Kidney (tissue), 14 donors: ENCODE data around the gene FAM170B. TPM values are rescaled to one million over a fixed set of nuclear protein-coding genes. Genes with fewer than 3 reads are reported as not detected.

Experiments used
- DNase-seq, 5 donors: peaks; one replicate each; pipeline ENCODE4 v3.0.0-alpha.2; 2013 to 2020
- FAIRE-seq: peaks from 2 replicates; lab custom pipeline; 2012; peaks lifted over from hg19 to GRCh38; lab: Jason Lieb, UNC
- H3K27ac ChIP-seq, 2 donors: one replicate each; pipeline ENCODE4 v1.7.0; 2013; ENCODE audit warnings: low read depth in 2 of 2, low read length in 2 of 2, inconsistent platforms in 1 of 2
- H3K27me3 ChIP-seq: one replicate; pipeline ENCODE4 v1.7.1; 2013; ENCODE audit warnings: low read length, inconsistent platforms; ENCODE audit not compliant: control insufficient read depth, insufficient read depth
- H3K36me3 ChIP-seq, 3 donors: one replicate each; pipeline versions ENCODE4 v1.7.0 to v1.7.1; 2013; ENCODE audit warnings: low read length in 3 of 3, control low read depth in 1 of 3, inconsistent platforms in 1 of 3; ENCODE audit not compliant: insufficient read depth in 3 of 3, control insufficient read depth in 2 of 3
- H3K4me1 ChIP-seq, 3 donors: one replicate each; pipeline versions ENCODE4 v1.7.0 to v1.7.1; 2013; ENCODE audit warnings: low read length in 3 of 3, inconsistent platforms in 1 of 3, low read depth in 1 of 3; ENCODE audit not compliant: control insufficient read depth in 2 of 3, insufficient read depth in 2 of 3
- H3K4me3 ChIP-seq, 3 donors: one replicate each; pipeline versions ENCODE4 v1.7.0 to v1.8.1; 2013; ENCODE audit warnings: low read length in 3 of 3, control low read depth in 1 of 3, inconsistent platforms in 1 of 3
- H3K9ac ChIP-seq, 3 donors: one replicate each; pipeline versions ENCODE4 v1.7.0 to v1.7.1; 2013; ENCODE audit warnings: low read length in 3 of 3, control low read depth in 1 of 3, inconsistent platforms in 1 of 3
- H3K9me3 ChIP-seq, 3 donors: one replicate each; pipeline versions ENCODE4 v1.7.0 to v1.7.1; 2013; ENCODE audit warnings: low read length in 3 of 3, control low read depth in 1 of 3, inconsistent platforms in 1 of 3; ENCODE audit not compliant: control insufficient read depth in 2 of 3, insufficient read depth in 1 of 3
- intact Hi-C: fragments of 100-400 bp; cut with DNase I; formaldehyde crosslinking; loops from one replicate; pipeline ENCODE4 v1.11.1; 2022
- polyA plus RNA-seq: library from polyadenylated mRNA; stranded (reverse); fragments of 350-450 nt; fragmentation: Illumina TruSeq; extraction: RNeasy Lipid Tissue Mini Kit (QIAGEN cat#74804); gene quantifications from one replicate; pipeline ENCODE4 v1.2.3, GENCODE V29; 2014; ENCODE audit warnings: low read depth, low replicate concordance; ENCODE audit not compliant: insufficient read depth
- total RNA-seq: library from RNA; stranded (reverse); fragmentation: NEBNext Ultra II Directional; extraction: Animal tissue kit (Norgen Biotek cat#: 25700); gene quantifications from one replicate; pipeline ENCODE4 v1.2.1, GENCODE V29; 2021
- TF ChIP-seq, protein P1 (sequence below): IDR thresholded peaks from 3 replicates; pipeline ENCODE4 v1.5.1; 2012; ENCODE audit warnings: mild to moderate bottlenecking, moderate library complexity, borderline replicate concordance; ENCODE audit not compliant: insufficient read depth; ENCODE audit errors: extremely low read depth
- donor health status: control.
- donor health status: control.
- donor health status: control.
- donor health status: control.
- donor health status: control.
- donor health status: DM: yes; HTN: yes; CAD: no.
- donor health status: Normal renal cell carcinoma (clear cell type).

Gene FAM170B
- total and polyA plus RNA-seq, 2 donors from 2014 or later: not detected

DNA sequence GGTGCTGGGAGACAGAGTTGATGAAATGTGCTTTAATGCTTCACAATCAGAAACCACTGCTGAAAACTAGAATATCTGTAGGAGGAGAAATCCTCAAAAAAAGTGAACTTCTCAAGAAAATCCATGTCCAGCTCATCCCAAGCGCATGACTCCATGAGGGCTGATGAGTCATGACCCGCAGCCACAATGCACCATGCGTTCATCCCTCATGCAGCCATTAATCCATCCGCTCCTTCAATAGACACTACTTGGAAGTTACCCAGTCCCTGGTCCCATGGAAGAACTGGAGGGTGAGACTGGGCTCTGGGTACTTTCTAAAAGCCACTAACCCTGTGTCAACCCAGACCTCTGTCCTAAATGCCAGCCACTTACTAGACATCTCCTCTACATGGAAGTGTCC lies 29.9 kb upstream of the FAM170B start:
- Histone ChIP-seq H3K4me3 (no peak overlapping the region), H3K27me3 (no peaks in the 10 kb centered on the region), H3K4me1 (no peaks in the 10 kb centered on the region), H3K9ac (no peak overlapping the region), H3K36me3 (no peaks in the 10 kb centered on the region), H3K27ac (no peak overlapping the region), H3K9me3 (no peaks in the 10 kb centered on the region)
- no peak for DNase-seq
- intact Hi-C loops: loop anchor here (10.0 kb wide), 1 partner anchor 189 kb away; no protein-coding TSS in a partner anchor
- no peak for FAIRE-seq
- TF ChIP-seq, protein P1, sequence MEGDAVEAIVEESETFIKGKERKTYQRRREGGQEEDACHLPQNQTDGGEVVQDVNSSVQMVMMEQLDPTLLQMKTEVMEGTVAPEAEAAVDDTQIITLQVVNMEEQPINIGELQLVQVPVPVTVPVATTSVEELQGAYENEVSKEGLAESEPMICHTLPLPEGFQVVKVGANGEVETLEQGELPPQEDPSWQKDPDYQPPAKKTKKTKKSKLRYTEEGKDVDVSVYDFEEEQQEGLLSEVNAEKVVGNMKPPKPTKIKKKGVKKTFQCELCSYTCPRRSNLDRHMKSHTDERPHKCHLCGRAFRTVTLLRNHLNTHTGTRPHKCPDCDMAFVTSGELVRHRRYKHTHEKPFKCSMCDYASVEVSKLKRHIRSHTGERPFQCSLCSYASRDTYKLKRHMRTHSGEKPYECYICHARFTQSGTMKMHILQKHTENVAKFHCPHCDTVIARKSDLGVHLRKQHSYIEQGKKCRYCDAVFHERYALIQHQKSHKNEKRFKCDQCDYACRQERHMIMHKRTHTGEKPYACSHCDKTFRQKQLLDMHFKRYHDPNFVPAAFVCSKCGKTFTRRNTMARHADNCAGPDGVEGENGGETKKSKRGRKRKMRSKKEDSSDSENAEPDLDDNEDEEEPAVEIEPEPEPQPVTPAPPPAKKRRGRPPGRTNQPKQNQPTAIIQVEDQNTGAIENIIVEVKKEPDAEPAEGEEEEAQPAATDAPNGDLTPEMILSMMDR: no peak

DNA sequence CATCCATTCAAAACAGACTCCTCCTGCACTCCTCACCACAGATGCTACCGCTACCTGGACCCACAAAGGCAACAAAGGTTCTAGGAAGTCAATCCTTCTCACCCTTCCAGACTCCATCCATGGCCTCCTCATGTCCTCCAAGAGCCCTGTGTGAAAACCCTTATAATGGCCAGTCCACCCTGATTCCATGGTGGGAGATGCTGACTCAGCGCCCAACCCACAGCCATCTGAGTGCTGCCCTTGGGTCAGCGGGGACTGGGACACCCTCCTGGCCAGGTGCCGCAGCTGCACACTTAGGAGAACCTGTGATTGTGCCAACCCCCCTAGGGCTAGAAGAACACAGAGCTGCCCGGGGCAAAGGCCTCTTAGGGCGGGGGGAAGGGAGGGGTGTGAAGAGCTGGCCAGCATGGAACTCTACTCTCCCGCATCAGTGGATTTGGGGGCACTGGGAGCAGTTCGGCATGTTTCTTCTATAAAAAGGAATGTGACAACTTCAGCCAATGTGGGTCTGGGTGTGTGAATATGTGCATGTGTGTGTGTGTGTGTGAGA lies 29.0 kb upstream of the FAM170B start:
- no peak overlapping the region for H3K27ac ChIP-seq
- no peak for FAIRE-seq
- no peaks in the 10 kb centered on the region for H3K9me3 ChIP-seq
- H3K9ac ChIP-seq: no peak overlapping the region
- TF ChIP-seq, protein P1: no peak
- no peak overlapping the region for H3K4me3 ChIP-seq
- no peaks in the 10 kb centered on the region for H3K36me3 ChIP-seq
- no peak for DNase-seq
- no peaks in the 10 kb centered on the region for H3K4me1 ChIP-seq
- H3K27me3 ChIP-seq: no peaks in the 10 kb centered on the region
- intact Hi-C loops: loop anchor here (10.0 kb wide), 1 partner anchor 188 kb away; no protein-coding TSS in a partner anchor

DNA sequence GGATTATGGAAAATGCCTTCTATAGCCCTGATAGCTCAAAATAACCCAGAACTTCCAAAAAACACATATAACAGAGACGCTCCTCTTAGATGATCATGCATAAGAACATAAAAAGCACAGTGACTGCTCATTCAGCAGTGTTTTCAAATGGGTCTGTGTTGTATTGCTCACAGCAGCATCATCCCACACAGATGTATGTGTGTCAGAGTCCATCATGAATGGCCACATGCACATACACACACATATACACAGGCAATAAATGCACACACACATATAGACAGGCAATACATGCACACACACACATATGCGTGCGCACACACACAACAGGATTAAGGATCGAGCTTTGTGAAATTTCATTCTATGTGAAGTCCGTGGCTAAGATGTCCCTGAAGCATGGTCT lies 28.2 kb upstream of the FAM170B start:
- TF ChIP-seq, protein P1: no peak
- H3K9me3 ChIP-seq: no peaks in the 10 kb centered on the region
- no peak overlapping the region for H3K4me3 ChIP-seq
- FAIRE-seq (no peak), DNase-seq (no peak)
- no peak overlapping the region for H3K27ac ChIP-seq
- no peaks in the 10 kb centered on the region for H3K36me3 ChIP-seq
- H3K27me3 ChIP-seq: no peaks in the 10 kb centered on the region
- H3K9ac ChIP-seq: no peak overlapping the region
- H3K4me1 ChIP-seq: no peaks in the 10 kb centered on the region
- intact Hi-C loops: loop anchor here (10.0 kb wide), 1 partner anchor 187 kb away; no protein-coding TSS in a partner anchor
